Activated CD8-positive, alpha-beta memory T cell treated with anti-CD3 and anti-CD28 coated beads for 1 hour (primary cell): ENCODE results near the gene ACSL4.
"Not testable (repeated sequence)": the region's sequence is repeated elsewhere in the genome, so short reads cannot be mapped to it uniquely, and the experiment has no call there.

ENCODE experiments used
- DNase-seq, 2 donors: peaks; one replicate each; pipeline ENCODE4 v3.0.0-alpha.2; 2020; ENCODE audit warnings: low read depth in 1 of 2; ENCODE audit errors: extremely low read depth in 1 of 2

Gene ACSL4

GRCh38 chrX:109732807-109733612 lies at the start of gene ACSL4:
ACSL4 (minus strand) TSS chrX:109733257; CDS start chrX:109683363, 49,894 bp downstream.
- peak; percentile 60 to 81 for DNase-seq

GRCh38 chrX:109777749-109778148 lies 44.7 kb upstream of the ACSL4 start:
- DNase-seq = no peak

GRCh38 chrX:109776986-109777385 lies 43.9 kb upstream of the ACSL4 start:
- DNase-seq = no peak

- no peak for DNase-seq
Observed at GRCh38 chrX:109776432-109776831, 43.4 kb upstream of the ACSL4 start.

GRCh38 chrX:109775386-109775785 lies 42.3 kb upstream of the ACSL4 start:
- DNase-seq = no peak

GRCh38 chrX:109774706-109775105 lies 41.6 kb upstream of the ACSL4 start:
- DNase-seq = no peak

GRCh38 chrX:109774136-109774535 lies 41.1 kb upstream of the ACSL4 start:
- no peak for DNase-seq

- DNase-seq = no peak
Observed at GRCh38 chrX:109773374-109773773, 40.3 kb upstream of the ACSL4 start.

GRCh38 chrX:109770780-109771179 lies 37.7 kb upstream of the ACSL4 start:
- DNase-seq = no peak

- no peak for DNase-seq
Observed at GRCh38 chrX:109760922-109761250, 27.8 kb upstream of the ACSL4 start.

GRCh38 chrX:109760209-109760921 lies 27.3 kb upstream of the ACSL4 start:
- no peak for DNase-seq

GRCh38 chrX:109753256-109753655 lies 20.2 kb upstream of the ACSL4 start:
- DNase-seq = no peak

- DNase-seq = no peak
Observed at GRCh38 chrX:109751698-109752097, 18.6 kb upstream of the ACSL4 start.

- no peak for DNase-seq
Observed at GRCh38 chrX:109749207-109749606, 16.1 kb upstream of the ACSL4 start.

- DNase-seq = no peak
Observed at GRCh38 chrX:109747681-109748080, 14.6 kb upstream of the ACSL4 start.

- no peak for DNase-seq
Observed at GRCh38 chrX:109742722-109743121, 9.7 kb upstream of the ACSL4 start.

- DNase-seq = not testable (repeated sequence)
Observed at GRCh38 chrX:109740896-109741295, 7.8 kb upstream of the ACSL4 start.

GRCh38 chrX:109740433-109740809 lies 7.4 kb upstream of the ACSL4 start:
- no peak for DNase-seq

- no peak for DNase-seq
Observed at GRCh38 chrX:109739625-109740432, 6.8 kb upstream of the ACSL4 start.

- DNase-seq = no peak
Observed at GRCh38 chrX:109735202-109735744, 2.2 kb upstream of the ACSL4 start.

- DNase-seq = no peak
Observed at GRCh38 chrX:109733613-109734083, 591 bp upstream of the ACSL4 start.
